ENCODE results near the gene MAMLD1. TPM values are rescaled to one million over a fixed set of nuclear protein-coding genes. Genes with fewer than 3 reads are reported as not detected.

Gene MAMLD1
- total RNA-seq, 2 donors from 2014 or later, result 0.44 to 0.68 TPM

GRCh38 chrX:150533863-150534262 lies 170.7 kb downstream of the MAMLD1 start:
- Histone ChIP-seq H3K4me3 (ENCODE audit: low read length) (no peak overlapping the region), H3K4me1 (ENCODE audit: control insufficient read depth, insufficient read depth, low read length) (no peaks in the 10 kb centered on the region), H3K27me3 (ENCODE audit: control insufficient read depth, insufficient read depth, low read length, poor library complexity, severe bottlenecking) (no peaks in the 10 kb centered on the region), H3K9me3 (ENCODE audit: control insufficient read depth, low read length) (no peaks in the 10 kb centered on the region), H3K36me3 (ENCODE audit: control insufficient read depth, insufficient read depth, low read length) (no peaks in the 10 kb centered on the region), H3K9ac (ENCODE audit: extremely low read depth, low read length, poor library complexity, severe bottlenecking) (no peak overlapping the region), H3K27ac (ENCODE audit: low read depth, low read length) (no peak overlapping the region)
- WGBS, 2 experiments (ENCODE audit: insufficient coverage in 1 of 2, insufficient read length in 1 of 2), result 80 to 89% methylated on average over 1 to 3 of the region's 3 CpGs
- H3K36me3 Mint-ChIP-seq (ENCODE audit: low read depth), result no peaks in the 10 kb centered on the region
- H3K9me3 Mint-ChIP-seq, result peaks cover 78% of the 10 kb centered on the region
- H3K27me3 Mint-ChIP-seq (ENCODE audit: insufficient read depth), result peaks cover 4% of the 10 kb centered on the region
- DNase-seq, result no peak
- H3K4me3 Mint-ChIP-seq, result no peak overlapping the region
- H3K27ac Mint-ChIP-seq, result no peak overlapping the region
- H3K4me1 Mint-ChIP-seq, result no peaks in the 10 kb centered on the region
- no peak for TF ChIP-seq CTCF (conservative IDR thresholded peaks at IDR 0.05)

DNA sequence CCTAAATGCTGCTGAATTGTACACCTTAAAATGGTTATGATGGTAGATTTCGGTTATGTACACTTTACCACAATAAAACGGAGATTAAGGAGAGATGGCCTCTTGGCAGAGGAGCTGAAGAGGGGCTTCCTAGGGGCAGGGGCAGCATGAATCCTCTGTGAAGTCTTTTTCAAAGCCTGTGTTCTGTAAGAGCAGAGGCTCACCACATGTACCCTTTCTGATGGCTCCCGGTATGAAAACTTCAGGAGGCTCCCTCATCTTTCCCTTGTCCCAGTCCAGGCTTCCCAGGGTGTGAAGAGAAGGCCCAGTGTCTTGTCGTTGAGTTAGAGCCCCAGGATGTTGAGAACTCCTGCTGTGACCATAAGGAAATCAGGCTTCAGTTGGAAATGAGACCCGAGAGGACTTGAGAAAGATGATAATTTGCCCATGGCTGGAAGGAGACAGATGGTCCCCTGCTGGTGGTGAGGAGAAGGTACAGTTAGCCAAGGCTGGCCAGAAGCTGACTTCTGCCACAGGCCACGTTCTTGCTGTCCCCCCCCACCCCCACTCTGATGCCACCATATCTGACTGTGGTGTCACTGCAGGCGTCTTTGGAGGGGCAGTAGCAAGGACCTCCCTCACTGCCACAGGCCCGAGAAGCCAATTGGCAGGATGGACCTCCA lies 173.5 kb downstream of the MAMLD1 start:
- WGBS, 2 experiments (ENCODE audit: insufficient coverage in 1 of 2, insufficient read length in 1 of 2), result 80 to 84% methylated on average over 1 to 7 of the region's 8 CpGs

GRCh38 chrX:150537851-150538250 lies 174.7 kb downstream of the MAMLD1 start:
- no peak overlapping the region for H3K9ac ChIP-seq (ENCODE audit: extremely low read depth, low read length, poor library complexity, severe bottlenecking)
- no peak overlapping the region for H3K4me3 ChIP-seq (ENCODE audit: low read length)
- no peak for TF ChIP-seq CTCF (conservative IDR thresholded peaks at IDR 0.05)
- no peaks in the 10 kb centered on the region for H3K4me1 Mint-ChIP-seq
- no peaks in the 10 kb centered on the region for H3K36me3 Mint-ChIP-seq (ENCODE audit: low read depth)
- H3K36me3 ChIP-seq (ENCODE audit: control insufficient read depth, insufficient read depth, low read length), result no peaks in the 10 kb centered on the region
- H3K4me3 Mint-ChIP-seq, result no peak overlapping the region
- H3K9me3 Mint-ChIP-seq, result peaks cover 71% of the 10 kb centered on the region
- no peak overlapping the region for H3K27ac ChIP-seq (ENCODE audit: low read depth, low read length)
- H3K4me1 ChIP-seq (ENCODE audit: control insufficient read depth, insufficient read depth, low read length), result no peaks in the 10 kb centered on the region
- H3K9me3 ChIP-seq (ENCODE audit: control insufficient read depth, low read length), result no peaks in the 10 kb centered on the region
- H3K27me3 ChIP-seq (ENCODE audit: control insufficient read depth, insufficient read depth, low read length, poor library complexity, severe bottlenecking), result no peaks in the 10 kb centered on the region
- DNase-seq, result no peak
- no peak overlapping the region for H3K27ac Mint-ChIP-seq
- WGBS, 2 experiments (ENCODE audit: insufficient coverage in 1 of 2, insufficient read length in 1 of 2), result 87 to 89% methylated on average over 5 to 6 of the region's 6 CpGs
- H3K27me3 Mint-ChIP-seq (ENCODE audit: insufficient read depth), result peaks cover 4% of the 10 kb centered on the region

More for the DNA sequence above, 173.5 kb downstream of the MAMLD1 start:
- DNase-seq, result no peak
- peaks cover 4% of the 10 kb centered on the region for H3K27me3 Mint-ChIP-seq (ENCODE audit: insufficient read depth)
- TF ChIP-seq CTCF (conservative IDR thresholded peaks at IDR 0.05), result peak; percentile 63
- no peak overlapping the region for H3K27ac ChIP-seq (ENCODE audit: low read depth, low read length)
- no peak overlapping the region for H3K27ac Mint-ChIP-seq
- no peaks in the 10 kb centered on the region for H3K27me3 ChIP-seq (ENCODE audit: control insufficient read depth, insufficient read depth, low read length, poor library complexity, severe bottlenecking)
- no peaks in the 10 kb centered on the region for H3K36me3 ChIP-seq (ENCODE audit: control insufficient read depth, insufficient read depth, low read length)
- no peaks in the 10 kb centered on the region for H3K36me3 Mint-ChIP-seq (ENCODE audit: low read depth)
- no peaks in the 10 kb centered on the region for H3K9me3 ChIP-seq (ENCODE audit: control insufficient read depth, low read length)
- no peak overlapping the region for H3K4me3 Mint-ChIP-seq
- peaks cover 72% of the 10 kb centered on the region for H3K9me3 Mint-ChIP-seq
- no peak overlapping the region for H3K9ac ChIP-seq (ENCODE audit: extremely low read depth, low read length, poor library complexity, severe bottlenecking)
- H3K4me1 ChIP-seq (ENCODE audit: control insufficient read depth, insufficient read depth, low read length), result no peaks in the 10 kb centered on the region
- H3K4me1 Mint-ChIP-seq, result no peaks in the 10 kb centered on the region
- H3K4me3 ChIP-seq (ENCODE audit: low read length), result no peak overlapping the region

All from endodermal cell (in vitro differentiated cells).